Eye (tissue), 1 donor: ENCODE data around the gene P2RX1.
A peak's percentile ranks its signal among the peaks of the same experiment; 100 is the strongest.

Experiments used
- DNase-seq: peaks from one replicate; pipeline ENCODE4 v3.0.0-alpha.2; 2015

Gene P2RX1

GRCh38 chr17:3903051-3903825 is 13.0 kb downstream of the P2RX1 start:
- DNase-seq: peak; percentile 42

GRCh38 chr17:3900646-3901045 is 15.6 kb downstream of the P2RX1 start:
- no peak for DNase-seq

- DNase-seq: no peak
Observed at GRCh38 chr17:3897731-3898130, 18.5 kb downstream of the P2RX1 start.

GRCh38 chr17:3896968-3897235 is 19.4 kb downstream of the P2RX1 start:
- DNase-seq: no peak

GRCh38 chr17:3896108-3896967 is 19.9 kb downstream of the P2RX1 start:
- DNase-seq: no peak

- no peak for DNase-seq
Observed at GRCh38 chr17:3895354-3895753, 20.9 kb downstream of the P2RX1 start.

- no peak for DNase-seq
Observed at GRCh38 chr17:3894911-3895343, 21.3 kb downstream of the P2RX1 start.

GRCh38 chr17:3894188-3894587 is 22.1 kb downstream of the P2RX1 start:
- DNase-seq: no peak

GRCh38 chr17:3893720-3894116 is 22.5 kb downstream of the P2RX1 start:
- no peak for DNase-seq

- peak; percentile 93 for DNase-seq
Observed at GRCh38 chr17:3893003-3893719, 23.1 kb downstream of the P2RX1 start, which contains the start of gene CAMKK1. CAMKK1 (minus strand) TSS chr17:3893053; CDS start chr17:3885687, 7,366 bp downstream.

GRCh38 chr17:3892095-3892998 is 23.9 kb downstream of the P2RX1 start:
- peak; percentile 77 for DNase-seq

- no peak for DNase-seq
Observed at GRCh38 chr17:3891626-3892094, 24.6 kb downstream of the P2RX1 start.

GRCh38 chr17:3890878-3891219 is 25.4 kb downstream of the P2RX1 start:
- no peak for DNase-seq

GRCh38 chr17:3890082-3890877 is 26.0 kb downstream of the P2RX1 start:
- DNase-seq: peak; percentile 51

- DNase-seq: no peak
Observed at GRCh38 chr17:3889325-3890012, 26.8 kb downstream of the P2RX1 start.

GRCh38 chr17:3888343-3889171 is 27.7 kb downstream of the P2RX1 start:
- DNase-seq: peak; percentile 81

GRCh38 chr17:3887804-3888203 is 28.5 kb downstream of the P2RX1 start:
- no peak for DNase-seq

GRCh38 chr17:3887394-3887793 is 28.9 kb downstream of the P2RX1 start:
- DNase-seq: no peak

GRCh38 chr17:3886776-3887175 is 29.5 kb downstream of the P2RX1 start:
- no peak for DNase-seq

- no peak for DNase-seq
Observed at GRCh38 chr17:3885970-3886369, 30.3 kb downstream of the P2RX1 start.
